ENCODE results near the gene KRTAP16-1. TPM values are rescaled to one million over a fixed set of nuclear protein-coding genes. Genes with fewer than 3 reads are reported as not detected.

Gene KRTAP16-1
- total RNA-seq, 1 donor from 2014 or later = not detected

DNA sequence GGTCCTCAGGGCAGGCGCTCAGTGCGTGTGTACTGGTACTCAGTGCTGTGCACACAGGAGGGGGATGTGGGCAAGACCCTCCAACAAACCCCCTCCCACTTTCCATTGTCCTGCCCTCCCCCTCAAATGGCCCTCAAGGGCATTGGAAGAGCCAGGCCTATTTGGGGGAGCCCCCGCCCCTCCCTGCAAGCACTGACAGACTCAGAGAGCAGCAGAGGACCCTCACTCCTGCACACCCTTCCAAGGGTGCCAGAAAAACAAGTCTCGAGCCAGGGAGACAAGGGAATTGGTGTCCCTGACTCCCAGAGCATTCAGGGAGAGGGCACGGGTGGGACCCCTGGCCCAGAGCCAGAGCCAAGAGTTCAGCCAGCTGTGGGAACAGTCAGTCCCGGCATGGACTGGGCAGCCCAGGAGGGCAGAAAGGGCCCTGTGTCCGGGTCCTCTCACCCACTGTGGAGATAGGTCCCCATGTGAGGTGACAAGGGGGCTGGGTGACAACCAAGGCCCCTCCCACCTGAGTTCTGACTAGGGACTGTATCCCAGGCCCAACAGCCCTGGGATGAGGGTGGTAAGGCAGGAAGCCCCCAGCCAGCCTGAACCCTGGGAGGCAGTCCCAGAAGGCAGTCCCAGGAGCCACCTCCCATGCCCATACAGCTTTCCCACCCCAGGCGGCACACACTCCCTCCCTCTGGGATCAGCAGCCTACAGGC lies 18.5 kb upstream of the KRTAP16-1 start:
- Histone ChIP-seq H3K4me1 (no peaks in the 10 kb centered on the region), H3K36me3 (no peaks in the 10 kb centered on the region), H3K27me3 (no peaks in the 10 kb centered on the region), H3K9me3 (no peaks in the 10 kb centered on the region), H3K4me3 (no peak overlapping the region), H3K27ac (no peak overlapping the region)
- TF ChIP-seq, protein P1, sequence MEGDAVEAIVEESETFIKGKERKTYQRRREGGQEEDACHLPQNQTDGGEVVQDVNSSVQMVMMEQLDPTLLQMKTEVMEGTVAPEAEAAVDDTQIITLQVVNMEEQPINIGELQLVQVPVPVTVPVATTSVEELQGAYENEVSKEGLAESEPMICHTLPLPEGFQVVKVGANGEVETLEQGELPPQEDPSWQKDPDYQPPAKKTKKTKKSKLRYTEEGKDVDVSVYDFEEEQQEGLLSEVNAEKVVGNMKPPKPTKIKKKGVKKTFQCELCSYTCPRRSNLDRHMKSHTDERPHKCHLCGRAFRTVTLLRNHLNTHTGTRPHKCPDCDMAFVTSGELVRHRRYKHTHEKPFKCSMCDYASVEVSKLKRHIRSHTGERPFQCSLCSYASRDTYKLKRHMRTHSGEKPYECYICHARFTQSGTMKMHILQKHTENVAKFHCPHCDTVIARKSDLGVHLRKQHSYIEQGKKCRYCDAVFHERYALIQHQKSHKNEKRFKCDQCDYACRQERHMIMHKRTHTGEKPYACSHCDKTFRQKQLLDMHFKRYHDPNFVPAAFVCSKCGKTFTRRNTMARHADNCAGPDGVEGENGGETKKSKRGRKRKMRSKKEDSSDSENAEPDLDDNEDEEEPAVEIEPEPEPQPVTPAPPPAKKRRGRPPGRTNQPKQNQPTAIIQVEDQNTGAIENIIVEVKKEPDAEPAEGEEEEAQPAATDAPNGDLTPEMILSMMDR (IDR thresholded peaks at IDR 0.05) = no peak
- DNase-seq (ENCODE audit: low spot score in 2 of 2) = no peak
- intact Hi-C loops (cut with DNase I) = no loop called here

DNA sequence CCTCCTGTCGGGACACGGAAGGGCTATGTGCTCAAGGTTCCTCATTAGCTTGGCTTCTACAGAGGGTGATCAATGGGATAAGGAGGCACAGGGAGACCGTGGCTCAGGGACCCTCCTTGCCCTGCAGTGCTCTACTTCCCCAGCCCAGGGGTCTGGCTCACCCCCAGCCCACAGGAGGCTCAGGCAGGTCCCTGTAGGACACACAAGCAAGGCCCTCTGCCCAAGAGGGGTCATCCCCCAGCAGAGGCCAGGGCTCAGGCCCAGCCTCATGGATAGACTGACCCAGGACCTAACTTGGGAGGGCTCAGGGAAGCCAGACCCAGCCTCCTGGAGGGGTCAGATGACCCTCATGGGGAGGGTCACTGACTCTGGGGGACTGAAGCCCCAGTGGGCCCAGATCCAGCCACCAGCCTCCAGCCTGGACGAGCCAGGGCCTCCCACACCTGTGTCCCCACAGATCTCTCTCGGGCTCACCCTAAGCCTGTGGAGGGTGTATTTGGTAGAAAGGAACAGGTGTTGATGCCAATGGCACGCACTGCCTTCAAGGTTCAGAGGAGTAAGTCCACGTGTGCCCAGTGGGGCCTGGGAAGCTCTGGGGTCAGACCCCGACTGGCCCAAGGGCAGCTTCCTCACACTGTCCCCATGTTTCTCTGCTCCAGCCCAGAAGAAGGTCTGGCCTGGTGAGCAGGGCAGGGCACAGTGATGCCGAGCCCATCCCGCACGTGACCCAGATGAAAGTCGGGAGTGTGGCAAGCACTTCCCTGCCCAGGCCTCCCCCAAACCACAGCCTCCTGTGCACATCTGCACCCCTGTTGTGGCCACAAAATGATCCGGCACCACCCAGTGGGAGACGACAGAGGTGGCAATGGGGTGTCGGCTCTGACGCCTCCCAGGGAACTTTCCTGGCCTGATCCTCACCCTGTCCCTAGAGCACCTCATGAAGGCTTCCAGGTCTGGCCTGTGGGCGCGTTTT lies 17.4 kb upstream of the KRTAP16-1 start:
- intact Hi-C loops (cut with DNase I) = no loop called here
- no peak for DNase-seq (ENCODE audit: low spot score in 2 of 2)

DNA sequence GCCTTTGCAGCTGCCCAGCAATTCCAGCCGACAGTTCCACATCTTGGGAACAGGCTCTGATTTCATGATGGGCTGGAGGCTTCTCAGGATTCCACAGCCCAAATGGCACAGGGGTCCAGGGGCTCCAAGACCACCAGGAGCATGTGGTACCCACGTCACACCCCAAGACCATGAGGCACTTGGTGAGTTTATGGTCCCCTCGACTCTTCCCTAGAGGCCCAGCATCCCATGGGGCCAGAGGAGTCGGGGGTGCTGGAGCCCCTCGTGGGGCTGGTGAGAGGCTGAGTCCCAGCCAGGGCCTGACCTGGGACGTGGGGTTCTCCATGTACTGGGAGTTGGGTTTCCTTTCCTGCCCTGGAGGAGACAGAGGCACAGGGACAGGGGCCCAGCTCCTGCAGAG lies 16.5 kb upstream of the KRTAP16-1 start:
- DNase-seq (ENCODE audit: low spot score in 2 of 2) = no peak
- Histone ChIP-seq H3K36me3 (no peaks in the 10 kb centered on the region), H3K4me1 (no peaks in the 10 kb centered on the region), H3K9me3 (no peaks in the 10 kb centered on the region), H3K27ac (no peak overlapping the region), H3K4me3 (no peak overlapping the region), H3K27me3 (no peaks in the 10 kb centered on the region)
- intact Hi-C loops (cut with DNase I) = no loop called here
- TF ChIP-seq, protein P1 (IDR thresholded peaks at IDR 0.05) = no peak

More for the DNA sequence above, 17.4 kb upstream of the KRTAP16-1 start:
- Histone ChIP-seq H3K36me3 (no peaks in the 10 kb centered on the region), H3K9me3 (no peaks in the 10 kb centered on the region), H3K4me3 (no peak overlapping the region), H3K27ac (no peak overlapping the region), H3K27me3 (no peaks in the 10 kb centered on the region), H3K4me1 (no peaks in the 10 kb centered on the region)
- TF ChIP-seq, protein P1 (IDR thresholded peaks at IDR 0.05) = no peak

DNA sequence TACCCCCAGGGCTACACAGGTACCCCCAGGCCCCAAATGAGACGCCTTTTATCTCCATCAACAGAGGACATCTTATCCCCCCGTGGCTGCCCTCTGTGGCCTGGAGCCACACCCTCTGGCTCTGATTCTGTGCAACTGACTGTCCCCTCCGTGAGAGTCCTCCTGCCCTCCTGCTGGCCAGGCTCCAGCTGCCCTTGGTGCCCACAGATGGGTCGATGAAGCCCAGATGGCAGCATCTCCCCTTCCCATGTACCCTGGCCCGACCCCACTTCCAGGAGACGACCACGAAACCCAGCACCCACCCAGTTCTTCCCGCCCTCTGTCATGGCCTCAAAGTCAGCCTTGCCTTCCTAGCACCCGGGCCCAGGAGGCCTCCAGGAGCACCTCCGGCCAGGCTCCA lies 16.0 kb upstream of the KRTAP16-1 start:
- no peak for DNase-seq (ENCODE audit: low spot score in 2 of 2)
- intact Hi-C loops (cut with DNase I) = no loop called here
- Histone ChIP-seq H3K9me3 (no peaks in the 10 kb centered on the region), H3K36me3 (no peaks in the 10 kb centered on the region), H3K27ac (no peak overlapping the region), H3K4me1 (no peaks in the 10 kb centered on the region), H3K4me3 (no peak overlapping the region), H3K27me3 (no peaks in the 10 kb centered on the region)
- TF ChIP-seq, protein P1 (IDR thresholded peaks at IDR 0.05) = no peak

DNA sequence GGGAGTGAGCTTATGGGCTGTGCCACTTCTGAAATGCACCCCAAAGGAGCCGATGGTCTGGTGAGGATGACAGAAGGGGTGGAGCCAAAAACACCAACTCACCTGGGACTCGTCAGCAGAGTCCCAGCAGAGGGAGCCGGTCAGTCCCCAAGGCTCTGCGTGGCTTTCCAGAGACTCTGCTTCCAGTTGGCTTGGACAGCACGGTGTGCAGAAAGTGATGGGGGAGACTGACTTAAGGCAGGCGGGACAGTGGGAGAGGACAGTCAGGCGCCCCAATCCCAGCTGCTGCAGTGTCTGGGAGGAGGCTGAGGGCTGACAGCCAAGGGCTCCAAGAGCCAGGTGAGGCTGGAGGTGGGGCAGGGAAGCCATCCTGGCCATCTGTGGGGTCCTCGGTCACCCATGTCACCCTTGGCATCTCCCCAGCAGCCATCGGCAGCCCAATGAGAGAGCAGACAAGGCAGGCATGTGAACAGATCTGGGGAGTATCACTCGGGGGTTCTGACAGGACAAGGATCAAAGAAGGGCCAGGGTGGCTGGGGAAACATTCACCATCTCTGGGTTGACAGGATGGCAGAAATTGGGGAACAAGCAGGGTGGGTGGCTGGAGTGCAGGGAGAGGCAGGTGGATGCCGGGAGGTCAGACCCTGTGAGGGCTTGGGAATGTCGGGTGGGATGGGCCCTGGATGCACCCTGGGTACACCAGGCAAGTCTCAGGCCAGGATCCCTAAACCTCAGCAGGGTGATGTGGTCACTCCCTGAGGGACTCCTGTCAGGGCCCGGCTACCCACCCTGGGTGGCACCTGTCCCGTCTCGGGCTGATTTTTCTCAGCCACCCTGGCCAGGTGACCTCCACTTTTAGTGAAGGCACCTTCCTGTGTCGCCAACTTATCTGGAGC lies 15.3 kb upstream of the KRTAP16-1 start:
- intact Hi-C loops (cut with DNase I) = loop anchor here (5.0 kb wide), 2 partner anchors 412 to 522 kb away; no protein-coding TSS in a partner anchor
- Histone ChIP-seq H3K27ac (no peak overlapping the region), H3K9me3 (peaks cover 0 to 4% of the 10 kb centered on the region in 2 donors), H3K27me3 (no peaks in the 10 kb centered on the region), H3K4me3 (no peak overlapping the region), H3K36me3 (no peaks in the 10 kb centered on the region), H3K4me1 (no peaks in the 10 kb centered on the region)
- TF ChIP-seq, protein P1 (IDR thresholded peaks at IDR 0.05) = no peak
- DNase-seq (ENCODE audit: low spot score in 2 of 2) = no peak

Data from ascending aorta (tissue), 2 donors.